ENCODE data around the gene DSCAML1.

Gene DSCAML1

DNA sequence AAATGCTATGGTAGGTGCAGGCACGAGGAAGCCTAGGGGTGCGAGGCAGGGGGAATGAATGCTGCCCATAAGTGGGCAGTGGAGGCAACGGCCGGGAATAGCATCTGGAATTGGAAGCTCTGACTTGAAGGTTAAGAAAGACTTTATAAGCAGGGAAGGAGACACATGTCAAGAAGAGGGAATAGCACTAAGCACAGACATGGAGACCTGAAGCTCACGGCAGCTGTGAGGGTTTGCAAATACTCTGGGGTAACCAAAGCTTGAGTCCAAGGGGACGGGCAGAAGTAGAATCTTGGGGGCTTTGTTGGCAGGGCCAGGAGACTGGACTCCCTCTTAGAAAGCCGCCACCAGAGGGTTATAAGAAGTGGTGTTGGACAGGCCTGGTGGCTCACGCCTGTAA, 356.8 kb downstream of the DSCAML1 start:
- Histone ChIP-seq H2BK120ac (ENCODE audit: insufficient read depth, low read length, poor library complexity) (no peak overlapping the region), H3K9ac (ENCODE audit: low read length) (no peak overlapping the region), H3K27me3 (ENCODE audit: insufficient read depth, low read length) (no peaks in the 10 kb centered on the region), H3K79me1 (ENCODE audit: low read length) (no peaks in the 10 kb centered on the region), H3K4ac (ENCODE audit: low read depth, low read length) (no peak overlapping the region), H3K79me2 (ENCODE audit: control insufficient read depth, insufficient read depth, low read length, poor library complexity) (no peaks in the 10 kb centered on the region), H3K4me1 (ENCODE audit: control insufficient read depth in 1 of 2, insufficient read depth in 2 of 2, low read length in 2 of 2) (peaks cover 0 to 2% of the 10 kb centered on the region in 2 experiments), H4K91ac (ENCODE audit: low read depth, low read length) (no peak overlapping the region), H2AFZ (ENCODE audit: insufficient read depth, low read length, poor library complexity) (no peak overlapping the region), H2BK5ac (ENCODE audit: low read depth, low read length, poor library complexity) (no peak overlapping the region), H2AK5ac (ENCODE audit: low read length) (no peak overlapping the region), H3K14ac (ENCODE audit: low read length) (no peak overlapping the region), H3K4me3 (ENCODE audit: low read depth, low read length) (no peak overlapping the region), H2BK12ac (ENCODE audit: low read length) (no peak overlapping the region), H3K18ac (ENCODE audit: low read length) (no peak overlapping the region), H4K8ac (ENCODE audit: low read depth, low read length) (no peak overlapping the region), H3K36me3 (ENCODE audit: control insufficient read depth in 1 of 2, insufficient read depth in 2 of 2, low read length in 2 of 2) (no peaks in the 10 kb centered on the region), H3K9me3 (ENCODE audit: insufficient read depth, low read depth, low read length) (no peaks in the 10 kb centered on the region), H3K23ac (ENCODE audit: low read length) (no peak overlapping the region), H4K12ac (ENCODE audit: low read depth, low read length) (no peak overlapping the region), H3K27ac (ENCODE audit: low read depth, low read length) (no peak overlapping the region), H3K4me2 (ENCODE audit: low read length) (no peak overlapping the region)
- no CpG with 5 or more reads among the region's 8 CpGs for WGBS (ENCODE audit: extremely low coverage, insufficient coverage, insufficient read length)
- DNase-seq = no peak

DNA sequence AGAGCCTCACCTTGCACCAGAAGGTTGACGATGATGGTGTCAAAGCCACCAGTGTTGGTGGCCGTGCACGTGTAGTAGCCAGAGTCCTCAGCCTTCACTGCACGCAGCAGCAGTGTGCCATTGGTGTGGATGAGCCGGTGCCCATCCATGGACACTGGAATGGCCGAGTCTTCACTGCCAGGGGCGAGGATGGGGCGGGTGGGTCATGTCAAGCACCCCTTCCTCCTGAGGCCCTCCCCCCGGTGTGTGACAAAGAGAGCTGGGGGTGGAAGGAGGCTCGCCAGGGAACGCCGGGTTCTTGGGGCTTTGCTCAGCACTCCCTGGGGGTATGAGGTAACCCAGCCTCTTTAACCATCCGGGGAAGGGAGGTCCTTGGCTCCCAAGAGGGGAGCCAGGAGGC, 357.8 kb downstream of the DSCAML1 start:
- Histone ChIP-seq H3K4me2 (ENCODE audit: low read length) (no peak overlapping the region), H3K79me1 (ENCODE audit: low read length) (no peaks in the 10 kb centered on the region), H4K12ac (ENCODE audit: low read depth, low read length) (no peak overlapping the region)

DNA sequence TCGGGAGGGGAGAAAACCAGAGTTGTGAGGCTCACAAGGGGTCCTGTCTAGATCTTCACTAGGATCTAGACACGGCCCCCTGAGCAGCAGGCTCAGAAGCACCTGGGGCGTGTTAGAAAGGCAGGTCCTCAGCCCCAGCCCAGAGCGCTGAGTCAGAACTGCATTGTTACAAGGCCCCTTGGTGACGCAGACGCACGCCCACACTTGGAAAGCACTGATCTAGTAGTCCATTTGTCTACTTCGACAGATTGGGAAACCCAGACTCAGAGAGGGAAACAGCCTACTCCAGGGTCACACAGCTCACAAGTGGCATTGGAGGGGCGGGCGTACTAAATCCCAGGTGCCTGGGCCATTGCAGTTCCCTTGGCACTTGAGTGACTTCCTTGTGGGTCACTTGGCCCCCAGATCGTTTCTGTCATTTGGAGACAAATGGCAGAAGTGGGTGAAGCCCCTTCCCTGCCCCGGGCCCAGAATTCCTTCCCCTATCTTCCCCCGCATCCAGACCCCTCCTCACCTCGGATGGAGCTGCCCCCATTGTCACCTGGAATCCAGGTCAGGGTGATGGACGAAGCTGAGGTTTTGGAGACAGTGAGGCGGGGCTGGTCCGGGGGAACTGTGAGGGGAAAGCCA, 358.5 kb downstream of the DSCAML1 start:
- Histone ChIP-seq H3K14ac (ENCODE audit: low read length) (no peak overlapping the region), H3K4me2 (ENCODE audit: low read length) (no peak overlapping the region), H3K4ac (ENCODE audit: low read depth, low read length) (no peak overlapping the region), H3K27me3 (ENCODE audit: insufficient read depth, low read length) (no peaks in the 10 kb centered on the region), H3K36me3 (ENCODE audit: control insufficient read depth in 1 of 2, insufficient read depth in 2 of 2, low read length in 2 of 2) (no peaks in the 10 kb centered on the region), H3K79me1 (ENCODE audit: low read length) (no peaks in the 10 kb centered on the region), H3K9ac (ENCODE audit: low read length) (no peak overlapping the region), H4K8ac (ENCODE audit: low read depth, low read length) (no peak overlapping the region), H3K4me1 (ENCODE audit: control insufficient read depth in 1 of 2, insufficient read depth in 2 of 2, low read length in 2 of 2) (no peaks in the 10 kb centered on the region), H3K18ac (ENCODE audit: low read length) (no peak overlapping the region), H3K23ac (ENCODE audit: low read length) (no peak overlapping the region), H2BK5ac (ENCODE audit: low read depth, low read length, poor library complexity) (no peak overlapping the region), H2BK12ac (ENCODE audit: low read length) (no peak overlapping the region), H3K9me3 (ENCODE audit: insufficient read depth, low read depth, low read length) (no peaks in the 10 kb centered on the region), H3K27ac (ENCODE audit: low read depth, low read length) (no peak overlapping the region), H2BK120ac (ENCODE audit: insufficient read depth, low read length, poor library complexity) (no peak overlapping the region), H2AK5ac (ENCODE audit: low read length) (no peak overlapping the region), H4K91ac (ENCODE audit: low read depth, low read length) (no peak overlapping the region), H2AFZ (ENCODE audit: insufficient read depth, low read length, poor library complexity) (no peak overlapping the region), H3K4me3 (ENCODE audit: low read depth, low read length) (no peak overlapping the region), H4K12ac (ENCODE audit: low read depth, low read length) (no peak overlapping the region), H3K79me2 (ENCODE audit: control insufficient read depth, insufficient read depth, low read length, poor library complexity) (no peaks in the 10 kb centered on the region)
- no CpG with 5 or more reads among the region's 17 CpGs for WGBS (ENCODE audit: extremely low coverage, insufficient coverage, insufficient read length)
- peak; percentile 41 to 52 for DNase-seq

More for the DNA sequence above, 357.8 kb downstream of the DSCAML1 start:
- Histone ChIP-seq H2BK12ac (ENCODE audit: low read length) (no peak overlapping the region), H4K91ac (ENCODE audit: low read depth, low read length) (no peak overlapping the region), H2BK5ac (ENCODE audit: low read depth, low read length, poor library complexity) (no peak overlapping the region), H3K4ac (ENCODE audit: low read depth, low read length) (no peak overlapping the region), H2AK5ac (ENCODE audit: low read length) (no peak overlapping the region), H3K27me3 (ENCODE audit: insufficient read depth, low read length) (no peaks in the 10 kb centered on the region), H3K18ac (ENCODE audit: low read length) (no peak overlapping the region), H3K9ac (ENCODE audit: low read length) (no peak overlapping the region), H3K27ac (ENCODE audit: low read depth, low read length) (no peak overlapping the region), H2AFZ (ENCODE audit: insufficient read depth, low read length, poor library complexity) (no peak overlapping the region), H3K36me3 (ENCODE audit: control insufficient read depth in 1 of 2, insufficient read depth in 2 of 2, low read length in 2 of 2) (no peaks in the 10 kb centered on the region), H3K79me2 (ENCODE audit: control insufficient read depth, insufficient read depth, low read length, poor library complexity) (no peaks in the 10 kb centered on the region), H3K4me1 (ENCODE audit: control insufficient read depth in 1 of 2, insufficient read depth in 2 of 2, low read length in 2 of 2) (peaks cover 0 to 2% of the 10 kb centered on the region in 2 experiments), H4K8ac (ENCODE audit: low read depth, low read length) (no peak overlapping the region), H3K9me3 (ENCODE audit: insufficient read depth, low read depth, low read length) (no peaks in the 10 kb centered on the region), H3K23ac (ENCODE audit: low read length) (no peak overlapping the region), H3K14ac (ENCODE audit: low read length) (no peak overlapping the region), H3K4me3 (ENCODE audit: low read depth, low read length) (no peak overlapping the region), H2BK120ac (ENCODE audit: insufficient read depth, low read length, poor library complexity) (no peak overlapping the region)
- WGBS (ENCODE audit: extremely low coverage, insufficient coverage, insufficient read length) = no CpG with 5 or more reads among the region's 13 CpGs
- DNase-seq = no peak

DNA sequence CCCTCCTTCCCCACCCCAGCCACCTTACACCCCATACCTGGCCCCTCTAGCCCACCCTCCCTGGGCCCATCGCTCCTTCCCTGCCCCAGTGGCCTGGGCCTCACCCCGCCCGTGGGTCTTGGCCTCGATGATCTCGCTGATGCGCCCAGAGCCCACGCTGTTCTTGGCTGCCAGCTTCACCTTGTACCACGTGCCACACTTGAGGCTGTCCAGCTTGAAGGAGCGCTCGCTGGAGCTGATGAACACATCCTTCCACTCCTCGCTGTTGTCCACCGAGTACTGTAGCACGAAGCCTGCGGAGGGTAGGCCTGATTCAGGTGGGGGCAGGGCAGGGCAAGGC, 359.3 kb downstream of the DSCAML1 start:
- H3K9me3 ChIP-seq (ENCODE audit: insufficient read depth, low read depth, low read length) = no peaks in the 10 kb centered on the region
- WGBS (ENCODE audit: extremely low coverage, insufficient coverage, insufficient read length) = no CpG with 5 or more reads among the region's 14 CpGs
- no peak overlapping the region for H3K4me2 ChIP-seq (ENCODE audit: low read length)
- H3K4ac ChIP-seq (ENCODE audit: low read depth, low read length) = no peak overlapping the region
- no peaks in the 10 kb centered on the region for H3K36me3 ChIP-seq (ENCODE audit: control insufficient read depth in 1 of 2, insufficient read depth in 2 of 2, low read length in 2 of 2)
- H4K91ac ChIP-seq (ENCODE audit: low read depth, low read length) = no peak overlapping the region
- H4K8ac ChIP-seq (ENCODE audit: low read depth, low read length) = no peak overlapping the region
- no peak for DNase-seq
- H2BK5ac ChIP-seq (ENCODE audit: low read depth, low read length, poor library complexity) = no peak overlapping the region
- no peak overlapping the region for H3K14ac ChIP-seq (ENCODE audit: low read length)
- H3K18ac ChIP-seq (ENCODE audit: low read length) = no peak overlapping the region
- H2BK12ac ChIP-seq (ENCODE audit: low read length) = no peak overlapping the region
- H3K23ac ChIP-seq (ENCODE audit: low read length) = no peak overlapping the region
- no peak overlapping the region for H3K9ac ChIP-seq (ENCODE audit: low read length)
- no peaks in the 10 kb centered on the region for H3K79me2 ChIP-seq (ENCODE audit: control insufficient read depth, insufficient read depth, low read length, poor library complexity)
- no peak overlapping the region for H2AFZ ChIP-seq (ENCODE audit: insufficient read depth, low read length, poor library complexity)
- H3K4me3 ChIP-seq (ENCODE audit: low read depth, low read length) = no peak overlapping the region
- no peaks in the 10 kb centered on the region for H3K79me1 ChIP-seq (ENCODE audit: low read length)
- H3K4me1 ChIP-seq (ENCODE audit: control insufficient read depth in 1 of 2, insufficient read depth in 2 of 2, low read length in 2 of 2) = no peaks in the 10 kb centered on the region
- H2BK120ac ChIP-seq (ENCODE audit: insufficient read depth, low read length, poor library complexity) = no peak overlapping the region
- no peak overlapping the region for H2AK5ac ChIP-seq (ENCODE audit: low read length)
- H4K12ac ChIP-seq (ENCODE audit: low read depth, low read length) = no peak overlapping the region
- H3K27me3 ChIP-seq (ENCODE audit: insufficient read depth, low read length) = no peaks in the 10 kb centered on the region
- H3K27ac ChIP-seq (ENCODE audit: low read depth, low read length) = no peak overlapping the region
